ENCODE data around the gene TIMM17A. TPM values are rescaled to one million over a fixed set of nuclear protein-coding genes. Genes with fewer than 3 reads are reported as not detected.
A peak's percentile ranks its signal among the peaks of the same experiment; 100 is the strongest.

The TIMM17A gene
- polyA plus RNA-seq, 3 donors: 27.4 to 50.3 (median 45.4) TPM

DNA sequence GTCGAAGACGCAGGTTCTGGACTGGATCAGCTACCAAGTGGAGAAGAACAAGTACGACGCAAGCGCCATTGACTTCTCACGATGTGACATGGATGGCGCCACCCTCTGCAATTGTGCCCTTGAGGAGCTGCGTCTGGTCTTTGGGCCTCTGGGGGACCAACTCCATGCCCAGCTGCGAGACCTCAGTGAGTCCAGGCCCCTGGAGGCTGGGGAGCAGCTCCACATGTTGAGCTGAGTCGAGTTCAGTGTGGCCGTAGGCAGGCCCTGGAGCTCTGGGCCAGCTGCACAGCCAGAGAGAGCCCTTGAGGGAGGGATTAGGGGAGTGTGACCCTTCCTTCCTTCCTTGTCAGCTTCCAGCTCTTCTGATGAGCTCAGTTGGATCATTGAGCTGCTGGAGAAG lies 56.7 kb downstream of the TIMM17A start:
- peaks cover 9% of the 10 kb centered on the region for H4K20me1 ChIP-seq (ENCODE audit: insufficient read depth, low read length)
- H2AFZ ChIP-seq (ENCODE audit: insufficient read depth, low read depth, low read length, poor library complexity, severe bottlenecking): no peak overlapping the region
- Mint-ChIP-seq H3K27me3 (ENCODE audit: low read depth in 3 of 3) (peaks cover 1 to 2% (median 1%) of the 10 kb centered on the region in 3 donors), H3K9me3 (no peaks in the 10 kb centered on the region), H3K4me1 (no peaks in the 10 kb centered on the region), H3K36me3 (peaks cover 22 to 46% of the 10 kb centered on the region in 2 donors), H3K4me3 (no peak overlapping the region), H3K27ac (peak overlapping the region in 1 of 7 donors; percentile 82)
- H3K9me3 ChIP-seq (replicated peaks in 1 of 2; ENCODE audit: control insufficient read depth in 1 of 2, insufficient read depth in 1 of 2, low read length in 2 of 2): no peaks in the 10 kb centered on the region
- H3K79me2 ChIP-seq (ENCODE audit: insufficient read depth, low read length): no peaks in the 10 kb centered on the region
- 98% methylated on average over 11 of the region's 11 CpGs for WGBS (ENCODE audit: insufficient coverage)
- peaks cover 9 to 45% of the 10 kb centered on the region in 2 donors for H3K36me3 ChIP-seq (replicated peaks in 1 of 2; ENCODE audit: control insufficient read depth in 1 of 2, insufficient read depth in 2 of 2, low read length in 2 of 2)
- no peak for DNase-seq
- no peak overlapping the region for H3K9ac ChIP-seq (ENCODE audit: insufficient read depth, low read length, poor library complexity, severe bottlenecking)
- TF ChIP-seq CTCF (IDR thresholded peaks at IDR 0.05): no peak
- H3K4me1 ChIP-seq (ENCODE audit: control insufficient read depth in 1 of 2, insufficient read depth in 2 of 2, low read length in 2 of 2): no peaks in the 10 kb centered on the region
- intact Hi-C loops (cut with micrococcal nuclease): no loop called here
- no peak overlapping the region for H3K4me2 ChIP-seq (replicated peaks; ENCODE audit: extremely low read depth, low read length, poor library complexity, severe bottlenecking)
- H3K27ac ChIP-seq (ENCODE audit: low read depth in 1 of 2, low read length in 2 of 2): no peak overlapping the region
- no peaks in the 10 kb centered on the region for H3K27me3 ChIP-seq (ENCODE audit: control insufficient read depth in 2 of 2, insufficient read depth in 2 of 2, low read length in 2 of 2)
- H3K4me3 ChIP-seq (replicated peaks in 1 of 3; ENCODE audit: low read depth in 2 of 3, low read length in 3 of 3): no peak overlapping the region

GRCh38 chr1:202012544-202013478 lies 57.5 kb downstream of the TIMM17A start:
- 86% methylated on average over 32 of the region's 35 CpGs for WGBS (ENCODE audit: insufficient coverage)
- no peak overlapping the region for H3K4me2 ChIP-seq (replicated peaks; ENCODE audit: extremely low read depth, low read length, poor library complexity, severe bottlenecking)
- no peak overlapping the region for H3K27ac ChIP-seq (ENCODE audit: low read depth in 1 of 2, low read length in 2 of 2)
- intact Hi-C loops (cut with micrococcal nuclease): no loop called here
- no peak for DNase-seq
- Mint-ChIP-seq H3K9me3 (no peaks in the 10 kb centered on the region), H3K27ac (peak overlapping the region in 2 of 7 donors; percentile 15 to 50), H3K27me3 (ENCODE audit: low read depth in 3 of 3) (peaks cover 1 to 3% (median 3%) of the 10 kb centered on the region in 3 donors), H3K4me1 (no peaks in the 10 kb centered on the region), H3K36me3 (peaks cover 19 to 38% of the 10 kb centered on the region in 2 donors), H3K4me3 (no peak overlapping the region)
- H4K20me1 ChIP-seq (ENCODE audit: insufficient read depth, low read length): peaks cover under 1% of the 10 kb centered on the region
- H3K9ac ChIP-seq (ENCODE audit: insufficient read depth, low read length, poor library complexity, severe bottlenecking): no peak overlapping the region
- H3K79me2 ChIP-seq (ENCODE audit: insufficient read depth, low read length): no peaks in the 10 kb centered on the region
- no peaks in the 10 kb centered on the region for H3K9me3 ChIP-seq (replicated peaks in 1 of 2; ENCODE audit: control insufficient read depth in 1 of 2, insufficient read depth in 1 of 2, low read length in 2 of 2)
- H2AFZ ChIP-seq (ENCODE audit: insufficient read depth, low read depth, low read length, poor library complexity, severe bottlenecking): no peak overlapping the region
- no peaks in the 10 kb centered on the region for H3K27me3 ChIP-seq (ENCODE audit: control insufficient read depth in 2 of 2, insufficient read depth in 2 of 2, low read length in 2 of 2)
- no peak overlapping the region for H3K4me3 ChIP-seq (replicated peaks in 1 of 3; ENCODE audit: low read depth in 2 of 3, low read length in 3 of 3)
- no peak for TF ChIP-seq CTCF (IDR thresholded peaks at IDR 0.05)
- peaks cover under 1 to 37% of the 10 kb centered on the region in 2 donors for H3K36me3 ChIP-seq (replicated peaks in 1 of 2; ENCODE audit: control insufficient read depth in 1 of 2, insufficient read depth in 2 of 2, low read length in 2 of 2)
- no peaks in the 10 kb centered on the region for H3K4me1 ChIP-seq (ENCODE audit: control insufficient read depth in 1 of 2, insufficient read depth in 2 of 2, low read length in 2 of 2)

All from CD14-positive monocyte (primary cell).